H9 (cell line): ENCODE measurements around the gene XRN1. TPM values are rescaled to one million over a fixed set of nuclear protein-coding genes. Genes with fewer than 3 reads are reported as not detected.

Experiments
- DNase-seq: peaks from one replicate; pipeline ENCODE4 v3.0.0-alpha.2; 2017
- H2AFZ ChIP-seq: one replicate; pipeline ENCODE4 v1.6.1; 2013; ENCODE audit warnings: mild to moderate bottlenecking, low read length, control low read depth, moderate library complexity
- H2AK5ac ChIP-seq: 2 replicates; pipeline ENCODE4 v1.6.1; 2013; ENCODE audit warnings: low read length, control low read depth, mixed read lengths; ENCODE audit not compliant: insufficient read length
- H2BK120ac ChIP-seq: one replicate; pipeline ENCODE4 v1.6.1; 2013; ENCODE audit warnings: low read depth, mild to moderate bottlenecking, low read length, control low read depth, inconsistent platforms; ENCODE audit not compliant: poor library complexity, severe bottlenecking
- H2BK12ac ChIP-seq: 2 replicates; pipeline ENCODE4 v1.6.1; 2013; ENCODE audit warnings: low read length, control low read depth, mixed read lengths, low read depth; ENCODE audit not compliant: insufficient read length
- H2BK15ac ChIP-seq: 2 replicates; pipeline ENCODE4 v1.6.1; 2013; ENCODE audit warnings: low read depth, low read length, control low read depth
- H2BK20ac ChIP-seq: one replicate; pipeline ENCODE4 v1.6.1; 2013; ENCODE audit warnings: low read depth, mild to moderate bottlenecking, low read length, control low read depth, inconsistent platforms; ENCODE audit not compliant: poor library complexity, severe bottlenecking
- H2BK5ac ChIP-seq: 2 replicates; pipeline ENCODE4 v1.6.1; 2013; ENCODE audit warnings: low read length, control low read depth, mixed read lengths; ENCODE audit not compliant: insufficient read length
- H3K14ac ChIP-seq: 2 replicates; pipeline ENCODE4 v1.6.1; 2013; ENCODE audit warnings: low read length, control low read depth; ENCODE audit not compliant: insufficient read depth
- H3K18ac ChIP-seq: 2 replicates; pipeline ENCODE4 v1.6.1; 2013; ENCODE audit warnings: low read depth, mild to moderate bottlenecking, mixed read lengths, low read length, control low read depth; ENCODE audit not compliant: insufficient read length
- H3K23ac ChIP-seq: 2 replicates; pipeline ENCODE4 v1.6.1; 2013; ENCODE audit warnings: low read length, control low read depth, mixed read lengths, low read depth; ENCODE audit not compliant: insufficient read length
- H3K23me2 ChIP-seq: 2 replicates; pipeline ENCODE4 v1.6.1; 2013; ENCODE audit warnings: low read depth, mild to moderate bottlenecking, mixed read lengths, low read length, control low read depth; ENCODE audit not compliant: insufficient read length, poor library complexity, severe bottlenecking
- H3K27ac ChIP-seq: 2 replicates; pipeline ENCODE4 v1.5.1; 2013; ENCODE audit warnings: low read length, control low read depth, mixed read lengths, low read depth; ENCODE audit not compliant: insufficient read length
- H3K27me3 ChIP-seq: 2 replicates; pipeline ENCODE4 v1.6.1; 2013; ENCODE audit warnings: low read length, control low read depth, inconsistent platforms; ENCODE audit not compliant: insufficient read depth
- H3K4ac ChIP-seq: 2 replicates; pipeline ENCODE4 v1.6.1; 2013; ENCODE audit warnings: low read depth, mild to moderate bottlenecking, control low read depth, inconsistent platforms, low read length, moderate library complexity
- H3K4me1 ChIP-seq: 2 replicates; pipeline ENCODE4 v1.6.1; 2013; ENCODE audit warnings: low read length, control low read depth, inconsistent platforms; ENCODE audit not compliant: insufficient read depth
- H3K4me2 ChIP-seq: 2 replicates; pipeline ENCODE4 v1.6.1; 2013; ENCODE audit warnings: low read length, control low read depth, mixed read lengths; ENCODE audit not compliant: insufficient read length, insufficient read depth
- H3K56ac ChIP-seq: 2 replicates; pipeline ENCODE4 v1.6.1; 2013; ENCODE audit warnings: low read depth, mild to moderate bottlenecking, mixed read lengths, low read length, control low read depth; ENCODE audit not compliant: insufficient read length
- H3K79me1 ChIP-seq: 2 replicates; pipeline ENCODE4 v1.6.1; 2013; ENCODE audit warnings: low read depth, mild to moderate bottlenecking, moderate library complexity, low read length, control low read depth, inconsistent platforms; ENCODE audit not compliant: insufficient read depth, poor library complexity, severe bottlenecking
- H3K79me2 ChIP-seq: 2 replicates; pipeline ENCODE4 v1.6.1; 2013; ENCODE audit warnings: low read length, control low read depth, inconsistent platforms; ENCODE audit not compliant: insufficient read depth
- H3K9ac ChIP-seq: 2 replicates; pipeline ENCODE4 v1.6.1; 2013; ENCODE audit warnings: low read length, control low read depth, mixed read lengths; ENCODE audit not compliant: insufficient read length; ENCODE audit errors: extremely low read depth
- H3K9me3 ChIP-seq: one replicate; pipeline ENCODE4 v1.6.1; 2013; ENCODE audit warnings: low read depth, low read length, inconsistent platforms; ENCODE audit not compliant: control insufficient read depth
- H3T11ph ChIP-seq: one replicate; pipeline ENCODE4 v1.6.1; 2013; ENCODE audit warnings: mild to moderate bottlenecking, low read length, control low read depth, inconsistent platforms
- H4K20me1 ChIP-seq: one replicate; pipeline ENCODE4 v1.6.1; 2013; ENCODE audit not compliant: control insufficient read depth, insufficient read length, insufficient read depth
- H4K5ac ChIP-seq: 2 replicates; pipeline ENCODE4 v1.6.1; 2013; ENCODE audit warnings: low read depth, mild to moderate bottlenecking, mixed read lengths, low read length, control low read depth; ENCODE audit not compliant: insufficient read length
- H4K8ac ChIP-seq: replicated peaks from 2 replicates; pipeline ENCODE4 v1.6.1; 2013; ENCODE audit warnings: low read length, control low read depth, mixed read lengths, low read depth; ENCODE audit not compliant: insufficient read length
- H4K91ac ChIP-seq: 2 replicates; pipeline ENCODE4 v1.6.1; 2013; ENCODE audit warnings: low read depth, mild to moderate bottlenecking, moderate library complexity, mixed read lengths, low read length, control low read depth; ENCODE audit not compliant: insufficient read length
- H3K27ac Mint-ChIP-seq, 3 experiments: 2 replicates in 2 of 3; 3 replicates in 1 of 3; pipeline ENCODE4 v1.8.0; 2020 to 2021; ENCODE audit warnings: mixed read lengths in 3 of 3, mild to moderate bottlenecking in 1 of 3, moderate library complexity in 1 of 3
- H3K27me3 Mint-ChIP-seq: 2 replicates; pipeline ENCODE4 v1.8.0; 2021; ENCODE audit warnings: low read depth, mild to moderate bottlenecking, moderate library complexity, mixed read lengths
- H3K36me3 Mint-ChIP-seq, 3 experiments: 2 replicates in 2 of 3; 3 replicates in 1 of 3; pipeline ENCODE4 v1.8.0; 2020 to 2021; ENCODE audit warnings: low read depth in 3 of 3, mixed read lengths in 3 of 3; ENCODE audit not compliant: insufficient read depth in 1 of 3
- H3K4me1 Mint-ChIP-seq, 2 experiments: 2 replicates each; pipeline ENCODE4 v1.8.0; 2020; ENCODE audit warnings: mixed read lengths in 2 of 2
- H3K4me3 Mint-ChIP-seq, 2 experiments: 2 replicates in 1 of 2; 3 replicates in 1 of 2; pipeline ENCODE4 v1.8.0; 2020 to 2021; ENCODE audit warnings: mild to moderate bottlenecking in 2 of 2, mixed read lengths in 2 of 2, moderate library complexity in 1 of 2
- H3K9me3 Mint-ChIP-seq, 2 experiments: 2 replicates in 1 of 2; 3 replicates in 1 of 2; pipeline ENCODE4 v1.8.0; 2020; ENCODE audit warnings: mild to moderate bottlenecking in 2 of 2, mixed read lengths in 2 of 2, moderate library complexity in 1 of 2
- CTCF ChIP-seq: fragments of 200-600 bp; sonication (generic); conservative IDR thresholded peaks from 3 replicates; pipeline ENCODE4 v1.8.0; 2021; ENCODE audit warnings: antibody characterized with exemption, mild to moderate bottlenecking
- WGBS: extraction: QIAGEN DNeasy Blood & Tissue Kit; methylation state at CpG from one replicate; pipeline ENCODE4 v1.1.7; 2013; ENCODE audit warnings: missing lambda C conversion rate, low lambda C conversion rate, mixed read lengths; ENCODE audit not compliant: insufficient read length; ENCODE audit errors: extremely low coverage; 5-methylcytosine and 5-hydroxymethylcytosine counted together
- total RNA-seq: library from RNA; stranded (reverse); gene quantifications from 2 replicates; pipeline ENCODE4 v1.2.1, GENCODE V29; 2021

Gene XRN1
- total RNA-seq, 1 experiment from 2014 or later: 15.0 TPM

DNA sequence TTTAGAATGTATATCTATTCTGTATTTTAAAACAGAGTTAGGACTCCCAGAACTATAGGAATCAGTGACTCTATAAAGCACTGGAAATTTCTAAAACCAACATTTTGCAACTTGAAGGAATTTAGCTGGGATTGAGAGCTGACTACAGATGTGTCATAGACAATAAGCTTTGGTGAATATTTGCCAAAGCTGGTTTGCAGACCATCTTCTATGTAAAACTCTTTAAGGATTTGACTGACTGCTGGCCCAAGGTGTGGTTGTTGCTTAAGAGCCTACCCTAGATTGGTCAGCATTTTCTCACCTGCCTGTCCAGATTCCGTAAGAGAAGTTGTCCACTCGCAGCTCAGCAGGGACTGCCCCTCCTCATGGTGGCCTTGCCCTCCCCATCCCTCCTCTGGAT lies 149.2 kb downstream of the XRN1 start:
- H3K27me3 ChIP-seq: no peaks in the 10 kb centered on the region
- H3T11ph ChIP-seq: no peak overlapping the region
- Mint-ChIP-seq H3K4me3 (no peak overlapping the region), H3K27me3 (no peaks in the 10 kb centered on the region), H3K4me1 (no peaks in the 10 kb centered on the region), H3K36me3 (peaks cover 8 to 17% (median 9%) of the 10 kb centered on the region in 3 experiments), H3K9me3 (peaks cover 13 to 16% of the 10 kb centered on the region in 2 experiments), H3K27ac (no peak overlapping the region)
- H3K18ac ChIP-seq: no peak overlapping the region
- no peaks in the 10 kb centered on the region for H3K23me2 ChIP-seq
- H4K20me1 ChIP-seq: no peaks in the 10 kb centered on the region
- no peak overlapping the region for H3K23ac ChIP-seq
- no peak overlapping the region for H3K9ac ChIP-seq
- H2AFZ ChIP-seq: no peak overlapping the region
- WGBS: no CpG with 5 or more reads among the region's 2 CpGs
- H2BK20ac ChIP-seq: no peak overlapping the region
- H3K4me1 ChIP-seq: no peaks in the 10 kb centered on the region
- TF ChIP-seq CTCF: no peak
- no peak overlapping the region for H3K4me2 ChIP-seq
- no peak for DNase-seq
- no peaks in the 10 kb centered on the region for H3K79me1 ChIP-seq
- H3K56ac ChIP-seq: no peak overlapping the region
- no peak overlapping the region for H2BK5ac ChIP-seq
- no peak overlapping the region for H4K8ac ChIP-seq
- H3K9me3 ChIP-seq: peaks cover 1% of the 10 kb centered on the region
- H3K79me2 ChIP-seq: no peaks in the 10 kb centered on the region
- no peak overlapping the region for H2BK12ac ChIP-seq
- H4K91ac ChIP-seq: no peak overlapping the region
- H2BK120ac ChIP-seq: no peak overlapping the region
- H3K14ac ChIP-seq: no peak overlapping the region
- no peak overlapping the region for H3K4ac ChIP-seq
- no peak overlapping the region for H3K27ac ChIP-seq
- H4K5ac ChIP-seq: no peak overlapping the region
- no peak overlapping the region for H2BK15ac ChIP-seq
- no peak overlapping the region for H2AK5ac ChIP-seq
